NCI-H2196 treated with DMSO at 0.1 percent for 48 hours (cell line): ENCODE results near the gene SLC22A12.
"Not testable (repeated sequence)": the region's sequence is repeated elsewhere in the genome, so short reads cannot be mapped to it uniquely, and the experiment has no call there.

Experiments
- DNase-seq: peaks from one replicate; lab custom pipeline; 2025; ENCODE audit not compliant: unreplicated experiment; lab: John Stamatoyannopoulos, UW

Gene SLC22A12

DNA sequence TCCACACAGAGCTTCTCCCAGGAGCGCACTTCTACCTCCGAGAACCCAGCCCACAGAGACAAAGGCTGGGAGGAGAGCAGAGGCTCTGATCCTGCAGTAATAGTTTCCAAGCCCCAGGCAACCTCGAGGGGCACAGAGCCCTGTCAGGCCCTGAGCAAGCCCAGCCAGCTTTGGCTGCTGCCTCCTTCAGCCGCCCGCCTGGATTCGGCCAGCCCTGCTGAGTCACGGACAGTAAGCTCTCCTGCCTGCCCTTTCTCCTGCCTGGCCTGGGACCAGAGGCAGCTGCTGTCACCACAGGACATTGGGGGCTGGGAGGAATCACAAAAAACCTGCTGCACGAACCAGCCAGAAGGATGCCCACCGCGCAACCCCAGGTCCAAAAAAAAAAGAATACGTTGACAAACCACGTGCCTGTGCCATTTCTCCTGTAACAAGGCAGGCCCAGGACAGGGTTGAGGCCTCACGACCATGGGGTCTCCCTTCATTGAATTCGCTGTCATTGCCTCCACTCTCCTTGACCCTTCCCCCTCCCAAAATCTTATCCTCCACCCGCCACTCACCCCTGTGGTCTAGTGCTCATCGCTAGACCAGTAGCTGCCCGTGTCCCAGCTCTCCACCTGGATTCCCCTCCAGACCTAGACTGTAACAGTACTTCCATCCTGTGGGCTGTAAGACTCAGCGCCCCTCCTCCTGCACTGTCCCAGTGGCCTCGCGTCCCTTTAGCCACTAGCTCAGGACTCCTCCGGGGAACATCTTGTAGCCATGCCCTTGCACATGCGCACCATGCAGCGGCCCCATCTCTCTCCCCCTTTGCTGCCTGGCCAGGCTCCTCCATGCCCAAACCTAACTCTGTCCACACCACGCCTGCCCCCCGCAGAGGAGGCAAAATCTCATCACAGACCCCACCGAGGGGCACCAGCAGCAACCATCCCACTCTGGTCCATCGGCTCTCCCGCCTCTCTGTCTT lies 7.4 kb upstream of the SLC22A12 start:
- no peak for DNase-seq

DNA sequence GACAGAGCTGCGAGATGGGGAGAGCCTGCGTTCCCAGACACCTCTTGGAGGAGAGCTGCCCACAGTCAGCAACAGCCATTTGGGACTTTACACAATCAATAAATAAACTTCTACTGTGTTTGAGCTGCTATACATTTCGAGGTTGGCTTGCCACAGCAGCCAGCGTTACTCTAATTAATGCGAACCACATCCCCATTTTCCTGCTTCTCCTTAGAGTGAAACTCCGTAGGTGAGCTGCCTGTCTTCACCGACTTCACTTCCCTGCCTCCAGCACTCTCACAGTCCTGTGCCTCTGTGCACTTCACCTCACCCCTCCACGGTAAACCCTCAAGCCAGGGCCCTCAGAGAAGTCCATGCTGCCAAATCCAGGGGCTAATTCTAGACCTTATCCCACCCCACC lies 5.9 kb upstream of the SLC22A12 start:
- DNase-seq, result no peak

DNA sequence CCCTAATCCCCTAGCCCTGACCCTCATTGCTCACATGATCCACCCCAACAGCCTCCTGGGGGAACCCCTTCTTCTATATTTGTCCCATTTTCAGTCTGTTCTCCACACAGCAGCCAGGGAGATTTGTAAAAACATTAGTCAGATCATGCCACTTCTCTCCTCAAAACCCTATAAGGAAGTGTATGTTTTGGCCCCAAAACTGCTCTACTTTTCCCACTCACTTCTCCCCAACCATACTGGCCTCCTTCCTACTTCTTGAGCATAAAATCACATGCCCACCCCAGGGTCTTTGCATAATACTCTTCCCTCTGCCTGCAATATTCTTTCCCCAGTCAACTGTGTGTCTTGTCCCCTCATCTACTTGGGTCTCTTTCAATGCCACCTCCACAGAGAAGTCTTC lies 4.7 kb upstream of the SLC22A12 start:
- DNase-seq, result no peak

DNA sequence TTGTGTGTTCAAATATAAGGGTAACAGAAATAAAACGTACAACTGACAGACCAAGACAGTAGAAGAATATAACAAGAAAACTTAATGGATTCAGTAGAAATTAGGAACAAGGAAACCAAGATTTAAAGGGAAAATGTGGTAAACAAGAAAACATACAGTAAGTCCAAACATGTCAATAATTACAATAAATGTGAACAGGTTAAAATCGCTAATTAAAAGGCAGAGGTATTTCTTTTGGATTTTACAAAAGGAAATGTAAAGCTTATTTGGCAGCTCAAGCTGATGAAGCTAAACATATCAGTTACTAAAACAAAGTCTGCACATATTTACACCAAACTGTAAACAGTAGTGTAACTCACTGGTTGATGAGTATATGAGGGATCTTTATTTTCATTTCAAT lies 2.3 kb upstream of the SLC22A12 start:
- no peak for DNase-seq

DNA sequence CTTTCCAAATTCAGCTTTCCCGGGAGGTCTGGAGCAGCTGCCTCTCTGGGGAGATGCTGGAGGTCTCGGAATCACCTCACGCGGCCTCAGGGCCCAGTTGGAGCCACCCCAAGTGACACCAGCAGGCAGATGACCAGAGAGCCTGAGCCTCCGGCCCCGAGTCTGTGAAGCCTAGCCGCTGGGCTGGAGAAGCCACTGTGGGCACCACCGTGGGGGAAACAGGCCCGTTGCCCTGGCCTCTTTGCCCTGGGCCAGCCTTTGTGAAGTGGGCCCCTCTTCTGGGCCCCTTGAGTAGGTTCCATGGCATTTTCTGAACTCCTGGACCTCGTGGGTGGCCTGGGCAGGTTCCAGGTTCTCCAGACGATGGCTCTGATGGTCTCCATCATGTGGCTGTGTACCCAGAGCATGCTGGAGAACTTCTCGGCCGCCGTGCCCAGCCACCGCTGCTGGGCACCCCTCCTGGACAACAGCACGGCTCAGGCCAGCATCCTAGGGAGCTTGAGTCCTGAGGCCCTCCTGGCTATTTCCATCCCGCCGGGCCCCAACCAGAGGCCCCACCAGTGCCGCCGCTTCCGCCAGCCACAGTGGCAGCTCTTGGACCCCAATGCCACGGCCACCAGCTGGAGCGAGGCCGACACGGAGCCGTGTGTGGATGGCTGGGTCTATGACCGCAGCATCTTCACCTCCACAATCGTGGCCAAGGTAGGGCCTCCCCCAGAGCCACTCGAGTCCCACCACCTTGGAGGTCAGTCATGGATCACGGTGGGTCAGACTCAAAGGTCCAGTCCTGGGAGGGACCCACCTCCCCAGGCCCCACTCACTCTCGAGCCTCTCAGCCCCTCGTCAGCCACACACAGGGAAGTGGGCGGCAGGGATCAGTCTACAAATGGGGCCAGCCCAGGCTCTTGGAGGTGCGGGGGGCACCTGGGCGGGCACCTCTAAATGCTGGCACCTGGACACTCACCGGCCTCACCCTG lies 525 bp downstream of the SLC22A12 start:
- DNase-seq, result no peak

DNA sequence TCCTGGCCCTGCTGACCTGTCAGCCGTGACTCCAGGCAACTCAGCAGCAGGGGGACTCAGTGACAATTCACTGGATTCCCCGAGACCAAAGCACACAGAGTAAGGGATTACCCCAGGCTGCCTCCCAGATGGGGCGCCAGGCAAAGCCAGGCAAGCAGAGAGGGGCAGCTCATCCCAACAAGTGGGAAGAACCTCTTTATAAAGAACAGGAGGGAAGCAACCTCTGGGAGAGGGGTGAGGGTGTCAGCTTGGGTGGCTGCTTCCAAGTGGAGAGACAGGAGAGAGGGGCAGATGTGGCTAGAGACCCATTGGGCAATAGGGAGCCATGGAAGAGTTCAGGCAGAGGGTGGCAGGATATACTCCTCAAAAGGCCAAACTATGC lies 1.2 kb downstream of the SLC22A12 start:
- no peak for DNase-seq

DNA sequence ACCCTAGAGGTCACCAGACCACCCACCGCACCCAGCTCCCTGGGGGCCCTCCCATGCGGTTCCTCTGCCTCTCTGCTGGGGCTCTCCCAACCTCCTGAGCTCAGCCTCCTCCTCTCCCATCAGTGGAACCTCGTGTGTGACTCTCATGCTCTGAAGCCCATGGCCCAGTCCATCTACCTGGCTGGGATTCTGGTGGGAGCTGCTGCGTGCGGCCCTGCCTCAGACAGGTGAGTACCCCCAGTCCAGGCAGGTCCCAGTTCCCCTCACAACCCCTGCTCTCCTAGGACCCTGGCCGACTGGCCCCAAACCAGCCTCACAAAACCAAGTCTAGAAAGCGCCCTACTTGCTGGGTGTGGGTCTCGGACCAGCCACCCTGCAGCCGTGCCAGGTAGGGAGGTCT lies 1.6 kb downstream of the SLC22A12 start:
- DNase-seq, result no peak

DNA sequence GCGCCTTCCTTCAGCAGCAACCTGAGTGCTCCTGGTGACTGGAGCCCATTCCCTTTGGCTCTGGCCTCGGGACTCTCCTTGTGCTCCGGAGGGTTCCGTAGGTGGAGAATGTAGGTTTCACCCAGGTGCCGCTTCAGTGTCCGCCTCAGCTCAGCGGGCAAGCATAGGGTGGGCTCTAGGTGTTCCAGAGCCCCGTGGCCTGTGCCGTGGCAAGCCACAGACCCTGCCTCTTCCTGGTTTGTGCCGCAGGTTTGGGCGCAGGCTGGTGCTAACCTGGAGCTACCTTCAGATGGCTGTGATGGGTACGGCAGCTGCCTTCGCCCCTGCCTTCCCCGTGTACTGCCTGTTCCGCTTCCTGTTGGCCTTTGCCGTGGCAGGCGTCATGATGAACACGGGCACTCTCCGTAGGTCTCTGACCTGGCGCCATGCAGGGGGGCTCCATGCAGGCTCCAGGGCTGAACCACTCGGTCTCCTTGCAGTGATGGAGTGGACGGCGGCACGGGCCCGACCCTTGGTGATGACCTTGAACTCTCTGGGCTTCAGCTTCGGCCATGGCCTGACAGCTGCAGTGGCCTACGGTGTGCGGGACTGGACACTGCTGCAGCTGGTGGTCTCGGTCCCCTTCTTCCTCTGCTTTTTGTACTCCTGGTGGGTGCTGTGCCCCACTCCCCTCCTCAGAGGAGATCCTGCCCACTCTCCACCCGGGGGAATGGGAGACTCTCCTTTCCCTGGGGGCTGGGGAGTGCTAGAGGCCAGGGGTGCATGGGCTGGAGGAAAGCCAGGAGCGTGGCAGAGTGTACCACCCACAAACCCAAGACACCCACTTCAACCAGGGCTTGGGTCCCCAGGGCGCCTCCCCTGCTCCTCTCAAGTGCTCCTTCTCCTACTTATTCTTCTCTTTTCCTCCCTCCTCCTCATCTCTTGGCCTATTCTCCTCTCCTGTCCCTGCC lies 2.4 kb downstream of the SLC22A12 start:
- DNase-seq, result no peak

DNA sequence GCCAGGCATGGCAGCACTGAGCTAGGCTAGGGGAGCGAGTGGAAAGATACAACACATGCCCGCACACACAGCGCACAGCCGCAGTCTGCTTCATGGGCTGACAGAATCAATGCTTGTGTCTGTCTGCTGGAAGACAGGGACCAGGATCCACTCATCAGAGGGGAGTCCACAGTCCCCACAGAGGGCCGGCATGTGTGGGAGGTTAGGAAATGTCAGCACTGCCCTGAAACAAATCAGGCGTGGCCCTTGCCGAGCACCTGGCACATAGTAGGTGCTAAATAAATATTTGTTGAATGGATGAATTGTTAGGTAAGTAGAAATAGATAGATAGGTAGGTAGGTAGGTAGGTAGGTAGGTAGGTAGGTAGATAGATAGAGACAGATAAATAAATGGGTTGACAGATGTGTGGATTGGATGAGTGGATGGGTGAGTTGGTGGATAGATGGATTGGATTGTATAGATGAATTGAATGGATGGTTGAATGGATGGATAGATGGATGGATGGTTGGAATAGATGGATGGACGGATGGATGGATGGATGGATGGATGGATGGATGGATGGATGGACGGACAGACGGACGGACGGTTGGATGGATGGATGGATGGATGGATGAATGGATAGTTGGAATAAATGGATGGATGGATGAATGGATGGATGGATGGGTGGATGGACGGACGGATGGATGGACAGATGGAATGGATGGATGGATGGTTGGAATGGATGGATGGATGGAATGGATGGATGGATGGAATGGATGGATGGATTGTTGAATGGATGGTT lies 3.3 kb downstream of the SLC22A12 start:
- no peak for DNase-seq

DNA sequence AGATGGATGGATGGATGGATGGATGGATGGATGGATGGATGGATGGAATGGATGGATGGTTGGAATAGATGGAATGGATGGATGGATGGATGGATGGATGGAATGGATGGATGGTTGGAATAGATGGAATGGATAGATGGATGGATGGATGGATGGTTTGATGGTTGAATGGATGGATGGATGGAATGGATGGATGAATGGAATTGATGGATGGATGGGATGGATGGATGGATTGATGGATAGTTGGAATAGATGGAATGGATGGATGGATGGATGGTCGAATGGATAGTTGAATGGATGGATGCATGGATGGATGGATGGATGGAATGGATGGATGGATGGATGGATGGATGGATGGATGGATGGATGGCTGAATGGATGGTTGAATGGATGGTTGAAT lies 4.9 kb downstream of the SLC22A12 start:
- not testable (repeated sequence) for DNase-seq

DNA sequence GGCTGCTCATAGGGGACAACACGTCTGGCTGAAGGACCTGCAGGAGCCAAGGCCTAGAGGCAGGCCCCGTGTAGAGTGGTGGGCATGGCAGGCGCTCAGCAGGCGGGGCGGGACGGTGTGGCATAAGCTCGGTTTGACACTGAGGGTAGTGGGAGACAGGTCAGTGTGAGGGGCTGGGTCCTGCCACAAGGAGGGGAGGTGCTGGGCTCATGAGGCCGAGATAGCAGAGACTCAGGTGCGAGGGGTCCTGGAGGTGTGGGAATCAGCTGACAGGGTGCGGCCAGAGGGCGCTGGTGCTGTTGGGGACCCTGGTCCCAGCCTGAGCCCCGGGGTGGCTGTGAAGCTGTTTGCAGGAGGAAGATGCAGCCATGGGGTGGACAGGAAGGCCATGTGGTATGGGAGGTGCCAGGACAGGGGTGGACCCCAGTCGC lies 6.7 kb downstream of the SLC22A12 start:
- DNase-seq, result no peak

DNA sequence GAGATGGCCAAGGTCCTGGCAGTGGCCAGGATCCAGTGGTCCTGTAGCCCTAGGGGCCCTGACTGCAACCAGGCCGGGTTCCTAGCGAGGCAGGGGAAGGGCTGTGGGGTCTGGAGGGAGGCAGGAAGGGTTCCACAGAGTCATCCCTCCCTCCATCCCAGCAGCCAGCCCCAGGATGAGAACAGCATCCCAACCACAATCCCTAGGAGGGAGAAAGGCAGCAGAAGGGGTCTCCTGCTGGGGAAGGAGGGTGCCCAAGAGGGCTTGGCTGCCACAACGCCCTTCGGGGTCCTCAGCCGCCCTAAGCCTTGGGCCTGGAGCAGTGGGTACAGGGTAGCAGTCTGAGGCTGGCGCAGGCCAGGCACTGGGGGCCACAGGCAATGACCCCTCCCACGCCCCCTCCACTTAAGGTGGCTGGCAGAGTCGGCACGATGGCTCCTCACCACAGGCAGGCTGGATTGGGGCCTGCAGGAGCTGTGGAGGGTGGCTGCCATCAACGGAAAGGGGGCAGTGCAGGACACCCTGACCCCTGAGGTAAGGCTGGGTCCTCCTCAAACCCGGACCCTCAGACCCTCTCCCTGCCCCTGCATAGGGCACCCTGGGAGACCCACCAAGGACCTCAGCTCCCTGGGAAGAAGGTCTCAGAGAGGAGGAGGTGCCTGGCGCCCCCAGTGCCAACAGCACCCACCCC lies 7.2 kb downstream of the SLC22A12 start:
- no peak for DNase-seq

DNA sequence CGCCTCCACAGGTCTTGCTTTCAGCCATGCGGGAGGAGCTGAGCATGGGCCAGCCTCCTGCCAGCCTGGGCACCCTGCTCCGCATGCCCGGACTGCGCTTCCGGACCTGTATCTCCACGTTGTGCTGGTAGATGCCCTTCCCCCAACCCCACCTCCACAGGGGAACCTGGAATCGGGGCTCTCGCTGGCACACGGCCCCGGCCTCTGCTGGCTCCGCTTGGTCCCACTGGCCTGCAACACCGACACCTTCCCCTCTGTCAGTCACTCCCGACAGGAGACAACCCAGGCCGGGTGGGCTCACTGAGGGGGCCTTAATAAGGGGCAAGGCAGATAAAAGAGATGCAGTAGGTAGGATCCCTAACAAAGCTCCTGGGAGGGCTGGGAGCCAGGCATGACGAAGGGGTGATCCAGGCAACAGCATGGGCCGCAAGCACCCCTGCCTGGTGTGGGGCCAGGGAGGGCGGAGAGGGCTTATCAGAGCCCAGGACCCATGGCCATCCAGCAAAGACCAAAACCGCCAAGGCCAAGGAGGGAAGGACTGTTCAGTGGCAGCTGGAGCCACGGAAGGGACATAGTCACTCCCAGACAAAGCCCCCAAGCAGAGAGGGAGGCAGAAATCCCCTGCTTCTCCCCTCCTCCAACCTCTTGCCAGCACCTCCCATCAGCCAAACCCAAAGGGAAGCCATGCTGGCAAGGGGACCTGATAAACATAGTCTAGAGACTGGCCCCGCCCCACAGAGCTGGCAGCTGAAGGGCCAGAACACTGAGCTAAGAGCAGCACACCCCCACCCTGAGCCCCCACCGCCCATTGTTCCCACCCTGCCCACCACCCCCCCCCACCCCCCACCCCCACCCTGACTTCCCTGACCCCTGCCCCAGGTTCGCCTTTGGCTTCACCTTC lies 8.0 kb downstream of the SLC22A12 start:
- DNase-seq, result no peak

DNA sequence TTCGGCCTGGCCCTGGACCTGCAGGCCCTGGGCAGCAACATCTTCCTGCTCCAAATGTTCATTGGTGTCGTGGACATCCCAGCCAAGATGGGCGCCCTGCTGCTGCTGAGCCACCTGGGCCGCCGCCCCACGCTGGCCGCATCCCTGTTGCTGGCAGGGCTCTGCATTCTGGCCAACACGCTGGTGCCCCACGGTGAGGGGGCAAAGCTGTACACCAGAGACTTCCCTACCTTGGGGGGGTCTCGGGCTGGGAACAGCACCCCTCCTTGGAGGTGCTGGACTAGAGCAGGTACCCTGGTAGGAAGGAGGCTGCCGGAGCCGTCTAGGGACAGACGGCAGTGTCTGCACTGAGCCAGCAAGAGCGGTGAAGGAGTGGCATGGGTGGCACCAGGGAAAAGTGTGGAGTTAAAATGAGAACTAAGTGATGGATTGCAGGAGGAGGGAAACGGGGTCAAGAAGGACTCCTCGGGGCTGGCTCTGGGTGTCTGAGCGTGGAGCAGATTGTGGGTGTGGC lies 8.7 kb downstream of the SLC22A12 start:
- DNase-seq, result no peak

DNA sequence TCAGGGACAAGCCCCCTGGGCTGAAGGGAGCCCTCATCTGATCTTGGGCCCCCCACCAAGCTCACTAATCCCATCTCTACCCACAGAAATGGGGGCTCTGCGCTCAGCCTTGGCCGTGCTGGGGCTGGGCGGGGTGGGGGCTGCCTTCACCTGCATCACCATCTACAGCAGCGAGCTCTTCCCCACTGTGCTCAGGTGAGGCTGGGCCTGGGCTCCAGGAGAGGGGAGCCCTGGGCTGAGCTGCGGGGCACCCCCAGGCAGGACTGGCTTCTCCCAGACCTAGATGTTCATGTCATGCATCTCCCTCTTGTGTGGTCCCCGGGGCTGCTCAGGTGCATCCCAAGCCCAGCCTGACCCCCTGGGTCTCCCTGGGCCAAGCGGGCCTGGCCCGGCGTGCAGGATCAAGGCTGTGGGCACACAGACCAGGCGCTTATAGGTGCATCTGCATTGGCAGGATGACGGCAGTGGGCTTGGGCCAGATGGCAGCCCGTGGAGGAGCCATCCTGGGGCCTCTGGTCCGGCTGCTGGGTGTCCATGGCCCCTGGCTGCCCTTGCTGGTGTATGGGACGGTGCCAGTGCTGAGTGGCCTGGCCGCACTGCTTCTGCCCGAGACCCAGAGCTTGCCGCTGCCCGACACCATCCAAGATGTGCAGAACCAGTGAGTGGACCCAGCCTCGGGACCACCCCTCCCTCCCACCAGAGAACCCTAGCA lies 9.4 kb downstream of the SLC22A12 start:
- DNase-seq, result no peak

DNA sequence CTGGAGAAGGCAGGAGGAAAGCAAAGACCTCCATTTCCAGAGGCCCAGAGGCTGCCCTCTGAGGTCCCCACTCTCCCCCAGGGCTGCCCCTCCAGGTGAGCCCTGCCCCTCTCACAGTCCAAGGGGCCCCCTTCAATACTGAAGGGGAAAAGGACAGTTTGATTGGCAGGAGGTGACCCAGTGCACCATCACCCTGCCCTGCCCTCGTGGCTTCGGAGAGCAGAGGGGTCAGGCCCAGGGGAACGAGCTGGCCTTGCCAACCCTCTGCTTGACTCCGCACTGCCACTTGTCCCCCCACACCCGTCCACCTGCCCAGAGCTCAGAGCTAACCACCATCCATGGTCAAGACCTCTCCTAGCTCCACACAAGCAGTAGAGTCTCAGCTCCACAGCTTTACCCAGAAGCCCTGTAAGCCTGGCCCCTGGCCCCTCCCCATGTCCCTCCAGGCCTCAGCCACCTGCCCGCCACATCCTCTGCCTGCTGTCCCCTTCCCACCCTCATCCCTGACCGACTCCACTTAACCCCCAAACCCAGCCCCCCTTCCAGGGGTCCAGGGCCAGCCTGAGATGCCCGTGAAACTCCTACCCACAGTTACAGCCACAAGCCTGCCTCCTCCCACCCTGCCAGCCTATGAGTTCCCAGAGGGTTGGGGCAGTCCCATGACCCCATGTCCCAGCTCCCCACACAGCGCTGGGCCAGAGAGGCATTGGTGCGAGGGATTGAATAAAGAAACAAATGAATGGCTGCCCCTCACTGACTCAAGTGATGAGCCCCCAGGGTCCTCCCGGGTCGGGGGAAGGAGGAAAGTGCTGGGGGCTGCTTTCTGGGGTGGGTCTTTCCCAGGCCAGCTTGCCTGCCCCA lies 10.8 kb downstream of the SLC22A12 start:
- no peak for DNase-seq
